Right ventricle myocardium superior (tissue), 1 donor: Measurements from ENCODE around the gene PRH1. TPM values are rescaled to one million over a fixed set of nuclear protein-coding genes. Genes with fewer than 3 reads are reported as not detected.

Experiments
- ATAC-seq: fragments of 200-7000 bp; cut with Tn5 transposase; one replicate; pipeline ENCODE4 v1.9.1; 2020; ENCODE audit warnings: mild to moderate bottlenecking; ENCODE audit not compliant: poor library complexity
- DNase-seq: peaks from one replicate; pipeline ENCODE4 v3.0.0-alpha.2; 2020
- intact Hi-C: fragments of 100-400 bp; cut with DNase I; formaldehyde crosslinking; loops from one replicate; pipeline ENCODE4 v1.11.2; 2022
- total RNA-seq: library from RNA; stranded (reverse); fragmentation: NEBNext Ultra II Directional; extraction: Animal tissue kit (Norgen Biotek cat#: 25700); gene quantifications from one replicate; pipeline ENCODE4 v1.2.1, GENCODE V29; 2021
- donor health status: DM: no; HTN: yes; CAD: no; lungs with severe emphysema.

PRH1 gene
- total RNA-seq, 1 donor from 2014 or later = 2.5 TPM

DNA sequence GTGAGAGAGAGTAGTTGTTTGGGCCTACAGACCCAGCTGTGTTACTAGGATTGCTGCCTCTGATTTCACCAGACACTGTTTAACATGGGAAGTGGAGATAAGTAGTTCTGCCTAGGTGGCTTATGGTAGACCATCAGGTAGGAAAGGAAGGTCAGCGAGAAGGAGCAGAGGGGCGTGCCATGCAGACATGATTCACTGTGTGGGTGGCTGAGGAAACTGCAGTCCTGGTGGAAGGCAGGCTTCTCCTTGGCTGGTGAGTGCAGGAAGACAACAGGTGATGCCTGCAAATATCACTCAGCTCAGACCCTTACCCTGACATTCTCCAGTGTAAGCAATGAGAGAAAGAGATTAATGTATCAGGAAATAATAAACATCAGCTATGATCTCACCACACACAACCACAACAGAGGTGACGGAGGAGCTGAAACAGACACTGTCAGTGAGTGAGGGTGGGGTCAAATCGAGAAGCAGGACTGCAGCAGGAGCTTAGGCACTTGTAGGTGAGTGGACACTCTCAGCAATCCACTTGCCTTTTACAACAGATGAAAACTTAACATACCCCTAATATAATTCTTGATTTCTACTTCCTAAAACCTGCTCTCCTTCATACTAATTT is 32.7 kb downstream of the PRH1 start:
- no peak for ATAC-seq
- intact Hi-C loops = no loop called here

DNA sequence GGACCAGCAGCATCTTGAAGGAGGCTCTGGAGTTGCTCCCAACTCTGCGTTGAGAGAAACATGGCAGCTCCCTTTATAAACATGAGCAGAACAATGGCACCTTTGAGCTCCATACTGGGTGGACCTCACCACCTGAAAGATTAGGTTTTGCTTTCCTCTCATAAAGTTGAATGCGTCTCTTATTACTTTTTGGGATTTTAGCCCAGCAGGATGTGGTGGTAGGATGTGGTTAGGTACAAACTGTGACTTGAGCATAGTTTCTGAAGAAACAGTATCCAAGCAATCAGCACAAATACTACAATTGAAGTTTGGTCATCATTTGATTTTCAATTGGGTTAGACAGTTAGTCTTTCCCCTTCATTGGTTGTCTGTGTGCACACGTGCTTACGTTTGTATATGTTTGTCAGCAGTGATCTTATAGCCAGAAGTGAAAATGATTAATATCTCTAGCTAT is 34.6 kb downstream of the PRH1 start, which contains the start of gene PRR4:
PRR4 (minus strand) TSS at position 51 of the 454 bp plus-strand sequence; CDS start at position 13, 38 bp downstream.
- intact Hi-C loops = no loop called here
- no peak for ATAC-seq
- DNase-seq = no peak

More for the DNA sequence above, 32.7 kb downstream of the PRH1 start:
- DNase-seq = no peak

DNA sequence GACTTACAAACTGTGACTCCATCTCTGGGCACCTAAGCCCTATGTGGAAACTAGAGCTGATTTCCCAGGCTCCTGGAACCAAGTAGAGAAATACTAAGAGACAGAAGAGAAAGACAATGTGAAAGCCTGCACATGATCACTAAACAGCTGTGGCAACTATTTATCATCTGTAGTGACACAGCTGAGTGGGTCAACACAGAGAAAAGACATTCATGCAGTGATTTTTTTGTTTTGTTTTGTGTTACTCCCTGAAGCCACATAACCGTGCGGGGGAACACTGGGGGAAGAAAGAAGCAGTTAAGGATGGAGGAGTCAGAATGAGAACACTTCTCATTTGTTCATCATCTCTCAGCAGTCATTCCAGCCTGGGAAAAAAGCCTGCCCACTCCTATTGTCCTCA is 36.3 kb downstream of the PRH1 start:
- intact Hi-C loops = no loop called here
- no peak for ATAC-seq
- DNase-seq = no peak

- no peak for ATAC-seq
- intact Hi-C loops = no loop called here
- DNase-seq = no peak
Measured at GRCh38 chr12:10842862-10843261, 41.2 kb downstream of the PRH1 start.

DNA sequence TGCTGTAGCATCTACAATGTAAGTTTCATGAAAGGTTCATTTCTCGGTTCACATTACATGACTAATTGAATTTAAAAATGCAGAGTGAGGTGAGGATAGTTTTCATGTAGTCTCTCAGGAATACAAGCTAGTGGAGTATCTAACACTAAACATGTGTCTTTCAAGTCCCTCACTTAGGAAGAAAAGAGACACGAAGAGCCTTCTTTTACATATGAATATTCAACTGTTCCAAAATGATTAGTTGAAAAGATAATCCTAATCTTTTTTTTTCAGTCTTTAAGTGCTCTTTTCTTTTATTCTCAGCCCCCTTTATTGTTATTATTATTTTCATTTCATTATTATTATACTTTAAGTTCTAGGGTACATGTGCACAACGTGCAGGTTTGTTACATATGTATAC is 45.6 kb downstream of the PRH1 start:
- ATAC-seq = no peak
- intact Hi-C loops = no loop called here
- no peak for DNase-seq

Other genes with a start within 250 kb of the PRH1 start
- not detected for gene STYK1, start 210.2 kb downstream of the PRH1 start, total RNA-seq
- 535 TPM for gene YBX3, start 160.9 kb downstream of the PRH1 start, total RNA-seq
- gene TAS2R7, start 81.6 kb downstream of the PRH1 start, total RNA-seq = not detected
- gene TAS2R8, start 77.0 kb downstream of the PRH1 start, total RNA-seq = not detected
- gene TAS2R9, start 74.1 kb downstream of the PRH1 start, total RNA-seq = 0.22 TPM
- gene TAS2R10, start 57.9 kb downstream of the PRH1 start, total RNA-seq = not detected
- 1.1 TPM for gene PRR4, start 34.8 kb downstream of the PRH1 start, total RNA-seq
- gene TAS2R13, start 25.3 kb upstream of the PRH1 start, total RNA-seq = 0.27 TPM
- gene PRH2, start 45.0 kb upstream of the PRH1 start, total RNA-seq = not detected
- gene TAS2R14, start 55.0 kb upstream of the PRH1 start, total RNA-seq = 0.75 TPM
- gene TAS2R50, start 102.7 kb upstream of the PRH1 start, total RNA-seq = 0.22 TPM
- 0.43 TPM for gene TAS2R20, start 114.0 kb upstream of the PRH1 start, total RNA-seq
- gene TAS2R19, start 138.4 kb upstream of the PRH1 start, total RNA-seq = 0.51 TPM
- 0.38 TPM for gene TAS2R31, start 147.2 kb upstream of the PRH1 start, total RNA-seq
- gene TAS2R46, start 178.0 kb upstream of the PRH1 start, total RNA-seq = not detected
- gene TAS2R43, start 208.1 kb upstream of the PRH1 start, total RNA-seq = not detected